Endothelial cell of umbilical vein (primary cell): ENCODE data around the gene LTBP2. TPM values are rescaled to one million over a fixed set of nuclear protein-coding genes. Genes with fewer than 3 reads are reported as not detected.
A peak's percentile ranks its signal among the peaks of the same experiment; 100 is the strongest.

Source experiments
- BruUV-seq: library from RNA; stranded (reverse); fragments of 400-500 nt; replicated peaks from 2 replicates; lab custom pipeline; 2021; lab: Mats Ljungman, UMichigan
- CTCF ChIA-PET: fragments of 300-600, 350-600 bp; sonication (Branson Sonifier 250); formaldehyde crosslinking; loops from one replicate; lab custom pipeline; 2021; ENCODE audit warnings: antibody characterized with exemption, inconsistent platforms; lab: Charles Lee
- POLR2A ChIA-PET: fragments of 300-600, 350-600 bp; sonication (Branson Sonifier 250); formaldehyde crosslinking; loops from one replicate; lab custom pipeline; 2021; ENCODE audit warnings: antibody characterized with exemption, inconsistent platforms; lab: Charles Lee
- DNase-seq: peaks from one replicate; pipeline ENCODE4 v3.0.0-alpha.2; 2011; ENCODE audit warnings: low read depth, low spot score
- FAIRE-seq: peaks from 2 replicates; lab custom pipeline; 2011; peaks lifted over from hg19 to GRCh38; lab: Jason Lieb, UNC
- H2AFZ ChIP-seq: 2 replicates; pipeline ENCODE4 v1.6.0; 2012; ENCODE audit warnings: low read depth, low read length, control low read depth, inconsistent platforms
- H3K27ac ChIP-seq: 2 replicates; pipeline ENCODE4 v1.5.1; 2011; ENCODE audit warnings: low read depth, mild to moderate bottlenecking, control low read depth, low read length, moderate library complexity; ENCODE audit not compliant: insufficient read depth
- H3K27me3 ChIP-seq, 2 experiments: 2 replicates each; pipeline versions ENCODE4 v1.6.0 to v1.6.1; 2011; ENCODE audit warnings: low read length in 2 of 2, mixed read lengths in 1 of 2; ENCODE audit not compliant: control insufficient read depth in 2 of 2, insufficient read depth in 2 of 2
- H3K36me3 ChIP-seq, 2 experiments: 2 replicates in 1 of 2; 3 replicates in 1 of 2; pipeline ENCODE4 v1.5.1; 2011; ENCODE audit warnings: low read length in 2 of 2, mild to moderate bottlenecking in 1 of 2, moderate library complexity in 1 of 2; ENCODE audit not compliant: control insufficient read depth in 2 of 2, insufficient read depth in 2 of 2; ENCODE audit errors: extremely low read depth in 1 of 2
- H3K4me1 ChIP-seq: 3 replicates; pipeline ENCODE4 v1.5.1; 2011; ENCODE audit warnings: mild to moderate bottlenecking, low read length; ENCODE audit not compliant: control insufficient read depth, insufficient read depth; ENCODE audit errors: extremely low read depth
- H3K4me2 ChIP-seq: 2 replicates; pipeline ENCODE4 v1.6.1; 2011; ENCODE audit warnings: low read length, control low read depth, mixed read lengths; ENCODE audit not compliant: insufficient read depth
- H3K4me3 ChIP-seq, 3 experiments: fragments of 200-600 bp in 1 of 3; sonication (generic), shearing (Covaris generic) in 1 of 3; replicated peaks in 1 of 3; 2 replicates each; pipeline ENCODE4 v1.5.1; 2011 to 2016; ENCODE audit warnings: control low read depth in 3 of 3, low read length in 3 of 3, mild to moderate bottlenecking in 2 of 3, inconsistent platforms in 1 of 3, low read depth in 1 of 3, moderate library complexity in 1 of 3; ENCODE audit not compliant: insufficient read depth in 1 of 3
- H3K79me2 ChIP-seq: 2 replicates; pipeline ENCODE4 v1.6.0; 2012; ENCODE audit warnings: low read length, inconsistent platforms; ENCODE audit not compliant: control insufficient read depth, insufficient read depth
- H3K9ac ChIP-seq: replicated peaks from 2 replicates; pipeline ENCODE3; 2011; ENCODE audit warnings: low read length, control low read depth; ENCODE audit not compliant: insufficient read depth; ENCODE audit errors: extremely low read depth
- H3K9me1 ChIP-seq: replicated peaks from 3 replicates; pipeline ENCODE4 v1.6.0; 2011; ENCODE audit warnings: mild to moderate bottlenecking, low read length; ENCODE audit not compliant: control insufficient read depth, insufficient read depth; ENCODE audit errors: extremely low read depth
- H3K9me3 ChIP-seq: replicated peaks from 2 replicates; pipeline ENCODE4 v1.5.1; 2012; ENCODE audit warnings: low read length, inconsistent platforms; ENCODE audit not compliant: control insufficient read depth, insufficient read depth
- H4K20me1 ChIP-seq: replicated peaks from 2 replicates; pipeline ENCODE3; 2011; ENCODE audit warnings: mild to moderate bottlenecking, low read length; ENCODE audit not compliant: control insufficient read depth, insufficient read depth; ENCODE audit errors: extremely low read depth
- EZH2 ChIP-seq: IDR thresholded peaks from 2 replicates; pipeline ENCODE4 v1.6.1; 2012; ENCODE audit warnings: borderline replicate concordance, low read depth, mild to moderate bottlenecking, moderate library complexity, low read length, inconsistent platforms; ENCODE audit not compliant: severe bottlenecking
- FOS ChIP-seq: IDR thresholded peaks from 2 replicates; pipeline ENCODE4 v1.6.1; 2011; ENCODE audit warnings: mild to moderate bottlenecking, low read length, moderate library complexity, borderline replicate concordance; ENCODE audit not compliant: insufficient read depth
- GATA2 ChIP-seq: IDR thresholded peaks from 2 replicates; pipeline ENCODE4 v1.7.0; 2011; ENCODE audit warnings: low read depth, mild to moderate bottlenecking, moderate library complexity, mixed read lengths, low read length; ENCODE audit not compliant: insufficient read length, insufficient read depth
- JUN ChIP-seq: IDR thresholded peaks from 2 replicates; pipeline ENCODE4 v1.6.1; 2011; ENCODE audit warnings: borderline replicate concordance, low read depth; ENCODE audit not compliant: insufficient read length, insufficient read depth
- MYC ChIP-seq: IDR thresholded peaks from one replicate; pipeline ENCODE4 v1.6.1; 2011; ENCODE audit warnings: mild to moderate bottlenecking, low read depth, low read length
- POLR2A ChIP-seq: IDR thresholded peaks from 2 replicates; pipeline ENCODE4 v1.6.1; 2012; ENCODE audit warnings: low read depth, mild to moderate bottlenecking, control low read depth, low read length
- POLR2AphosphoS5 ChIP-seq: IDR thresholded peaks from 2 replicates; pipeline ENCODE4 v1.6.1; 2012; ENCODE audit warnings: low read depth, mild to moderate bottlenecking, control low read depth, low read length, moderate library complexity; ENCODE audit not compliant: insufficient read depth
- dilution Hi-C: fragments of 300-500 bp; cut with MboI; formaldehyde crosslinking; loops from one replicate; pipeline ENCODE4 v1.15.0; 2019; ENCODE audit warnings: low sequenced_read_pairs; ENCODE audit not compliant: extremely low pct_ligation_motif_present
- intact Hi-C: fragments of 100-400 bp; cut with micrococcal nuclease; formaldehyde crosslinking; loops from one replicate; pipeline ENCODE4 v1.10.0; 2022
- polyA plus RNA-seq, 4 experiments: library from polyadenylated mRNA; depleted of rRNA in 3 of 4; stranded (reverse) in 3 of 4; unstranded in 1 of 4; fragments of >200 nt; gene quantifications; 2 replicates each; pipeline versions ENCODE4 v1.2.1 to v1.2.3, GENCODE V29; 2011 to 2012; ENCODE audit warnings: missing spikeins in 1 of 4
- total RNA-seq: library from RNA; stranded (reverse); gene quantifications from 2 replicates; pipeline ENCODE4 v1.2.3, GENCODE V29; 2021
- TF ChIP-seq, protein P1 (sequence below), 2 donors: IDR thresholded peaks; 1 replicate in 1 of 2; 2 replicates in 1 of 2; pipeline ENCODE4 v1.5.1; 2011; ENCODE audit warnings: low read length in 2 of 2, mild to moderate bottlenecking in 2 of 2, moderate library complexity in 2 of 2, control low read depth in 1 of 2, inconsistent platforms in 1 of 2, low read depth in 1 of 2; ENCODE audit not compliant: insufficient read depth in 1 of 2; ENCODE audit errors: extremely low read depth in 1 of 2
- TF ChIP-seq, protein P2 (sequence below): IDR thresholded peaks from 2 replicates; pipeline ENCODE4 v1.6.1; 2011; ENCODE audit not compliant: insufficient read depth, insufficient read length

LTBP2 gene
- total and polyA plus RNA-seq, 2 donors (not counting 3 experiments of a cell fraction or from before 2014, with no cell fraction given) = 209 to 268 TPM

DNA sequence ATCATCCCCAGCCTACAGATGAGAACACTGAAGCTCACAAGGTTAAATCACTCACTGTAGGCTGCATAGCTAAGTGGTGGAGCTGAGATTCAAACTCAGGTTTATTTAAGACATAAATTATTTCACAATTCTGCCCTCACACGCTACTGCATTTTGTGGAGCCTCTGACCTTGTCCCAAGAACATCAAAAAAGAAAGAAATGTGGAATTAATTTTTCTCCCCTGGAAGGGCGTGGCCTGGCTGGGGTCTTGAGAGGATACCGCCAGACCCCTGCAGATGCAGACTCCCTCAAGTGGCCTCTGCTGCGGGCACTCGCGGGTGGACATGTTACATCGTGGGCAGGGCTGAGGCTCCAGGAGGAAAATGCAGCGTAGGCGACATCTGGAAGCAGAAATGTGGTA is 40.6 kb downstream of the LTBP2 start:
- no peak for TF ChIP-seq MYC
- TF ChIP-seq POLR2AphosphoS5 = no peak
- no peak for TF ChIP-seq FOS
- TF ChIP-seq, protein P1, sequence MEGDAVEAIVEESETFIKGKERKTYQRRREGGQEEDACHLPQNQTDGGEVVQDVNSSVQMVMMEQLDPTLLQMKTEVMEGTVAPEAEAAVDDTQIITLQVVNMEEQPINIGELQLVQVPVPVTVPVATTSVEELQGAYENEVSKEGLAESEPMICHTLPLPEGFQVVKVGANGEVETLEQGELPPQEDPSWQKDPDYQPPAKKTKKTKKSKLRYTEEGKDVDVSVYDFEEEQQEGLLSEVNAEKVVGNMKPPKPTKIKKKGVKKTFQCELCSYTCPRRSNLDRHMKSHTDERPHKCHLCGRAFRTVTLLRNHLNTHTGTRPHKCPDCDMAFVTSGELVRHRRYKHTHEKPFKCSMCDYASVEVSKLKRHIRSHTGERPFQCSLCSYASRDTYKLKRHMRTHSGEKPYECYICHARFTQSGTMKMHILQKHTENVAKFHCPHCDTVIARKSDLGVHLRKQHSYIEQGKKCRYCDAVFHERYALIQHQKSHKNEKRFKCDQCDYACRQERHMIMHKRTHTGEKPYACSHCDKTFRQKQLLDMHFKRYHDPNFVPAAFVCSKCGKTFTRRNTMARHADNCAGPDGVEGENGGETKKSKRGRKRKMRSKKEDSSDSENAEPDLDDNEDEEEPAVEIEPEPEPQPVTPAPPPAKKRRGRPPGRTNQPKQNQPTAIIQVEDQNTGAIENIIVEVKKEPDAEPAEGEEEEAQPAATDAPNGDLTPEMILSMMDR (IDR thresholded peaks at IDR 0.05; ENCODE audit: extremely low read depth in 1 of 2, insufficient read depth in 1 of 2, low read depth in 1 of 2, low read length in 2 of 2) = no peak
- TF ChIP-seq JUN = no peak
- no peak for TF ChIP-seq GATA2
- TF ChIP-seq, protein P2, sequence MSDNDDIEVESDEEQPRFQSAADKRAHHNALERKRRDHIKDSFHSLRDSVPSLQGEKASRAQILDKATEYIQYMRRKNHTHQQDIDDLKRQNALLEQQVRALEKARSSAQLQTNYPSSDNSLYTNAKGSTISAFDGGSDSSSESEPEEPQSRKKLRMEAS = no peak
- no peak for TF ChIP-seq EZH2
- TF ChIP-seq POLR2A = no peak
- peaks cover 10 to 12% of the 10 kb centered on the region in 2 experiments for H3K36me3 ChIP-seq
- dilution Hi-C loops = no loop called here
- TSS peak; percentile 38 for BruUV-seq
- H3K79me2 ChIP-seq = peaks cover 84% of the 10 kb centered on the region
- peak overlapping the region; percentile 37 for H3K4me2 ChIP-seq
- no peaks in the 10 kb centered on the region for H3K9me3 ChIP-seq
- no peaks in the 10 kb centered on the region for H3K27me3 ChIP-seq
- H2AFZ ChIP-seq = no peak overlapping the region
- DNase-seq (no peak), FAIRE-seq (no peak)
- H3K9me1 ChIP-seq = no peaks in the 10 kb centered on the region
- H4K20me1 ChIP-seq = no peaks in the 10 kb centered on the region
- H3K9ac ChIP-seq = peak overlapping the region; percentile 50
- peak overlapping the region; percentile 92 for H3K27ac ChIP-seq
- intact Hi-C loops = loop anchor here (5.0 kb wide), 1 partner anchor 79 kb away; the partner anchor contains the start of genes ISCA2 and NPC2
- POLR2A ChIA-PET = no interaction called here
- H3K4me3 ChIP-seq = no peak overlapping the region
- CTCF ChIA-PET = interaction anchor here (0.6 to 2.2 kb wide), 7 partner anchors 8 to 106 kb away, joined by 3 to 11 read pairs (median 4); partner anchors contain the start of gene LTBP2
- peaks cover 59% of the 10 kb centered on the region for H3K4me1 ChIP-seq
